HG03196 (cell line): ENCODE data around the gene KLKB1.

Source experiments
- ATAC-seq: cut with Tn5 transposase; IDR thresholded peaks from one replicate; pipeline ENCODE4 v1.9.1; 2021; ENCODE audit not compliant: unreplicated experiment

KLKB1 gene

GRCh38 chr4:186307497-186307896 is 80.2 kb downstream of the KLKB1 start:
- no peak for ATAC-seq

- no peak for ATAC-seq
Observed at GRCh38 chr4:186307916-186308315, 80.6 kb downstream of the KLKB1 start.
